ENCODE measurements around the gene C1orf232. TPM values are rescaled to one million over a fixed set of nuclear protein-coding genes. Genes with fewer than 3 reads are reported as not detected.

Gene C1orf232
- not detected for total RNA-seq
- 0.61 TPM for polyA plus RNA-seq (2013, experiment 1 of 2)
- polyA plus RNA-seq (2013, experiment 2 of 2): not detected
- long read RNA-seq, experiment 1: 0 reads
- long read RNA-seq, experiment 2: 0 reads
- long read RNA-seq, experiment 3: 0 reads
- long read RNA-seq, experiment 4: 0 reads

GRCh38 chr1:26168410-26169197, at the start of gene C1orf232:
C1orf232 (minus strand) TSS chr1:26168963; CDS start chr1:26168499, 464 bp downstream.
- H3K36me3 Mint-ChIP-seq (ENCODE audit: low read depth): peaks cover 4% of the 10 kb centered on the region
- H3K27me3 ChIP-seq (ENCODE audit: control insufficient read depth, insufficient read depth, low read length, poor library complexity, severe bottlenecking): peaks cover 5% of the 10 kb centered on the region
- H3K4me3 ChIP-seq (ENCODE audit: low read length): peak within 1 kb of the TSS; percentile 91
- peaks cover 15% of the 10 kb centered on the region for H3K4me1 ChIP-seq (ENCODE audit: control insufficient read depth, insufficient read depth, low read length)
- no peaks in the 10 kb centered on the region for H3K9me3 ChIP-seq (ENCODE audit: control insufficient read depth, low read length)
- no peak for DNase-seq
- H3K27me3 Mint-ChIP-seq (ENCODE audit: insufficient read depth): peaks cover 38% of the 10 kb centered on the region
- peak within 1 kb of the TSS; percentile 79 for H3K9ac ChIP-seq (ENCODE audit: extremely low read depth, low read length, poor library complexity, severe bottlenecking)
- no peak for TF ChIP-seq CTCF (conservative IDR thresholded peaks at IDR 0.05)
- WGBS, 2 experiments (ENCODE audit: insufficient coverage in 1 of 2, insufficient read length in 1 of 2): 61 to 85% methylated on average over 3 to 5 of the region's 5 CpGs
- peak within 1 kb of the TSS; percentile 80 for H3K4me3 Mint-ChIP-seq
- H3K27ac Mint-ChIP-seq: peak within 1 kb of the TSS; percentile 91
- H3K27ac ChIP-seq (ENCODE audit: low read depth, low read length): peak within 1 kb of the TSS; percentile 79
- H3K9me3 Mint-ChIP-seq: no peaks in the 10 kb centered on the region
- no peaks in the 10 kb centered on the region for H3K36me3 ChIP-seq (ENCODE audit: control insufficient read depth, insufficient read depth, low read length)
- peaks cover 32% of the 10 kb centered on the region for H3K4me1 Mint-ChIP-seq

DNA sequence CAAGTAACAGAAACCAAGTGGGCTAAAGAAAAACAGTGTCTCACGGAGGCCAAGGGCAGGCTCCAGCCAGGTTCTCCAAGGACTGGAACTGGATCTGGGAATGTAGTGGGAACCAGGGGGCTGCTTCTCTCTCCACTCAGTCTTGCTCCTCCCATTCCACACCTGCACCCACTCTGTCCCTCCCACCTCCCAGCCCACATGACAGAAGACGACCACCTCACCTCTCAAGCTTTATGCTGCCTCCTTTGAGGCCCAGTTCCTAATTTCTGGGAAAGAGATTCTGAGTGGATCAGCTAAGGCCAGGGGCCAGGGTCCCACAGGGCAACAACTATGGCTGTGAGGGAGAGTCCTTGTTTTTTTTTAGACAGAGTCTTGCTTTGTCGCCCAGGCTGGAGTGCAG, 46.5 kb upstream of the C1orf232 start:
- WGBS, 2 experiments (ENCODE audit: insufficient coverage in 1 of 2, insufficient read length in 1 of 2): 45 to 61% methylated on average over 2 to 3 of the region's 3 CpGs
- Mint-ChIP-seq H3K9me3 (no peaks in the 10 kb centered on the region), H3K36me3 (ENCODE audit: low read depth) (no peaks in the 10 kb centered on the region), H3K4me3 (no peak overlapping the region), H3K4me1 (peaks cover under 1% of the 10 kb centered on the region), H3K27me3 (ENCODE audit: insufficient read depth) (peaks cover 2% of the 10 kb centered on the region), H3K27ac (no peak overlapping the region)
- no peak for DNase-seq
- H3K9me3 ChIP-seq (ENCODE audit: control insufficient read depth, low read length): no peaks in the 10 kb centered on the region
- H3K9ac ChIP-seq (ENCODE audit: extremely low read depth, low read length, poor library complexity, severe bottlenecking): no peak overlapping the region
- H3K27ac ChIP-seq (ENCODE audit: low read depth, low read length): no peak overlapping the region
- no peak overlapping the region for H3K4me3 ChIP-seq (ENCODE audit: low read length)
- no peaks in the 10 kb centered on the region for H3K36me3 ChIP-seq (ENCODE audit: control insufficient read depth, insufficient read depth, low read length)
- no peaks in the 10 kb centered on the region for H3K4me1 ChIP-seq (ENCODE audit: control insufficient read depth, insufficient read depth, low read length)
- no peak for TF ChIP-seq CTCF (conservative IDR thresholded peaks at IDR 0.05)
- no peaks in the 10 kb centered on the region for H3K27me3 ChIP-seq (ENCODE audit: control insufficient read depth, insufficient read depth, low read length, poor library complexity, severe bottlenecking)

DNA sequence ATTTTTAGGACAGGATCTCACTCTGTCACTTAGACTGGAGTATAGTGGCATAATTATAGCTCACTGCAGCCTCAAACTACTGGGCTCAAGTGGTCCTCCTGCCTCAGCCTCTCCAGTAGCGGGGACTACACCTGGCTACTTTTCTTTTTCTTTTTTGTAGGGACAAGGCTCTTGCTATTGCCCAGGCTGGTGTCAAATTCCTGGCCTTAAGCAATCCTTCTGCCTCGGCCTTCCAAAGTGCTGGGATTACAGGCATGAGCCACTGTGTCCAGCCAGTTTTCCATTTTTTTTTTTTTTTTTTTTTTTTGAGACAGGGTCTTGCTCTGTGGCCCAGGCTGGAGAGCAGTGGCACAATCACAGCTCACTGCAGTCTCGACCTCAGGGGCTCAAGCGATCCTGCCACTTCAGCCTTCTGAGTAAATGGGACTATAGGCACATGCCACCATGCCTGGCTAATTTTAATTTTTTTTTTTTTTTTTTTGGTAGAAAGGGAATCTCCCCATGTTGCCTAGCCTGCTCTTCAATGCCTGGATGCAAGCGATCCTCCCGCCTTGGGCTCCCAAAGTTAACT, 44.7 kb upstream of the C1orf232 start:
- H3K9me3 Mint-ChIP-seq: no peaks in the 10 kb centered on the region
- 90 to 100% methylated on average over 3 to 6 of the region's 6 CpGs for WGBS, 2 experiments (ENCODE audit: insufficient coverage in 1 of 2, insufficient read length in 1 of 2)

More for the DNA sequence above, 44.7 kb upstream of the C1orf232 start:
- no peaks in the 10 kb centered on the region for H3K36me3 Mint-ChIP-seq (ENCODE audit: low read depth)
- no peaks in the 10 kb centered on the region for H3K4me1 ChIP-seq (ENCODE audit: control insufficient read depth, insufficient read depth, low read length)
- H3K9ac ChIP-seq (ENCODE audit: extremely low read depth, low read length, poor library complexity, severe bottlenecking): no peak overlapping the region
- no peaks in the 10 kb centered on the region for H3K27me3 ChIP-seq (ENCODE audit: control insufficient read depth, insufficient read depth, low read length, poor library complexity, severe bottlenecking)
- no peaks in the 10 kb centered on the region for H3K4me1 Mint-ChIP-seq
- TF ChIP-seq CTCF (conservative IDR thresholded peaks at IDR 0.05): no peak
- no peak overlapping the region for H3K4me3 ChIP-seq (ENCODE audit: low read length)
- no peaks in the 10 kb centered on the region for H3K36me3 ChIP-seq (ENCODE audit: control insufficient read depth, insufficient read depth, low read length)
- no peak overlapping the region for H3K27ac ChIP-seq (ENCODE audit: low read depth, low read length)
- H3K27me3 Mint-ChIP-seq (ENCODE audit: insufficient read depth): peaks cover 7% of the 10 kb centered on the region
- no peak overlapping the region for H3K27ac Mint-ChIP-seq
- no peak for DNase-seq
- H3K9me3 ChIP-seq (ENCODE audit: control insufficient read depth, low read length): no peaks in the 10 kb centered on the region
- no peak overlapping the region for H3K4me3 Mint-ChIP-seq
